ENCODE measurements around the gene OGFOD2.

DNA sequence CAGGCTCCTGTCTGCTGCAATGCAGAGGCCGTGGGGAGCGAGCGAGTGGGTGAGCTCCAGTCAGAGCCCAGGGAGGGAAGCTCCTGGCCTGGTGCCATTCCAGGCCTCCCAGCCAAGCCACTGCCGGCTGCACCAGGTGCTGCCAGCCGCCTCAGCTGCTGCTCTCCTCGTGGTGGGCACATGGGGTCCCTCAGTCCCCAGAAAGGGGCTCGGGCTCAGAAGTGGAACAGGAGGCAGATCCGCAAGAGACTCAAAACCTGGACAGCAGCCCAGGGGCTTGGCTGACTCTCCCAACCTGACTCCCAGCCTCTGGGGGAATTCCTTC lies 11.1 kb upstream of the OGFOD2 start:
- TF ChIP-seq, protein P1, sequence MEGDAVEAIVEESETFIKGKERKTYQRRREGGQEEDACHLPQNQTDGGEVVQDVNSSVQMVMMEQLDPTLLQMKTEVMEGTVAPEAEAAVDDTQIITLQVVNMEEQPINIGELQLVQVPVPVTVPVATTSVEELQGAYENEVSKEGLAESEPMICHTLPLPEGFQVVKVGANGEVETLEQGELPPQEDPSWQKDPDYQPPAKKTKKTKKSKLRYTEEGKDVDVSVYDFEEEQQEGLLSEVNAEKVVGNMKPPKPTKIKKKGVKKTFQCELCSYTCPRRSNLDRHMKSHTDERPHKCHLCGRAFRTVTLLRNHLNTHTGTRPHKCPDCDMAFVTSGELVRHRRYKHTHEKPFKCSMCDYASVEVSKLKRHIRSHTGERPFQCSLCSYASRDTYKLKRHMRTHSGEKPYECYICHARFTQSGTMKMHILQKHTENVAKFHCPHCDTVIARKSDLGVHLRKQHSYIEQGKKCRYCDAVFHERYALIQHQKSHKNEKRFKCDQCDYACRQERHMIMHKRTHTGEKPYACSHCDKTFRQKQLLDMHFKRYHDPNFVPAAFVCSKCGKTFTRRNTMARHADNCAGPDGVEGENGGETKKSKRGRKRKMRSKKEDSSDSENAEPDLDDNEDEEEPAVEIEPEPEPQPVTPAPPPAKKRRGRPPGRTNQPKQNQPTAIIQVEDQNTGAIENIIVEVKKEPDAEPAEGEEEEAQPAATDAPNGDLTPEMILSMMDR (IDR thresholded peaks at IDR 0.05), result no peak
- no peak for TF ChIP-seq POLR2A (IDR thresholded peaks at IDR 0.05)
- no peak for TF ChIP-seq POLR2AphosphoS5 (IDR thresholded peaks at IDR 0.05)
- no peak for TF ChIP-seq EP300 (IDR thresholded peaks at IDR 0.05; ENCODE audit: low read depth)
